Measurements from ENCODE around the gene SLC16A1. TPM values are rescaled to one million over a fixed set of nuclear protein-coding genes. Genes with fewer than 3 reads are reported as not detected.

The SLC16A1 gene
- total and polyA plus RNA-seq, 10 of the 15 experiments (the other 5 are each of a cell fraction or from before 2014, with no cell fraction given): 39.0 to 106 (median 65.8) TPM

- no peaks in the 10 kb centered on the region for H3K27me3 ChIP-seq (replicated peaks in 1 of 2; ENCODE audit: control insufficient read depth in 2 of 2, insufficient read depth in 2 of 2, low read length in 1 of 2)
- no peak for FAIRE-seq
- ChIA-PET SMC1A (ENCODE audit: uncharacterized antibody, unreplicated experiment) (no interaction called here), RAD21 (ENCODE audit: unreplicated experiment) (interaction anchor here (1.0 kb wide), 1 partner anchor 80 kb away, joined by 3 read pairs; the partner anchor contains the start of gene LRIG2), POLR2A (interaction anchor here (0.6 kb wide), 1 partner anchor 215 kb away, joined by 4 read pairs; no protein-coding TSS in a partner anchor), CTCF (no interaction called here)
- no TSS peak for BruUV-seq (replicated peaks)
- no peak overlapping the region for H3K9ac ChIP-seq (ENCODE audit: control insufficient read depth, insufficient read depth, low read length)
- no peaks in the 10 kb centered on the region for H3K36me3 ChIP-seq (ENCODE audit: control insufficient read depth in 2 of 2, insufficient read depth in 2 of 2, low read length in 1 of 2)
- no peak for ATAC-seq
- in situ Hi-C loops (cut with MboI) (no loop called here), intact Hi-C loops (cut with micrococcal nuclease; ENCODE audit: unreplicated experiment) (no loop called here)
- H4K20me1 ChIP-seq (ENCODE audit: control insufficient read depth, insufficient read depth): no peaks in the 10 kb centered on the region
- H3K27ac ChIP-seq (ENCODE audit: control insufficient read depth, insufficient read depth): no peak overlapping the region
- H3K79me2 ChIP-seq (ENCODE audit: control insufficient read depth, insufficient read depth, low read length): no peaks in the 10 kb centered on the region
- no peak overlapping the region for H2AFZ ChIP-seq (ENCODE audit: control insufficient read depth, low read depth, low read length)
- no peak overlapping the region for H3K4me2 ChIP-seq (ENCODE audit: control insufficient read depth, insufficient read depth)
- 100% methylated on average over 1 of the region's 1 CpG for WGBS (ENCODE audit: insufficient coverage, insufficient replicate concordance, low lambda C conversion rate, missing lambda C conversion rate)
- no peak overlapping the region for H3K4me3 ChIP-seq
- DNase-seq (ENCODE audit: low read depth, low spot score): no peak
- TF ChIP-seq TCF12 (IDR thresholded peaks at IDR 0.05; ENCODE audit: low read depth, low read length): no peak
- no peak for TF ChIP-seq CBX3 (IDR thresholded peaks at IDR 0.05; ENCODE audit: borderline replicate concordance, low read depth)
- TF ChIP-seq BACH1 (IDR thresholded peaks at IDR 0.05; ENCODE audit: borderline replicate concordance): no peak
- no peak for TF ChIP-seq KLF5 (IDR thresholded peaks at IDR 0.05; ENCODE audit: partially characterized antibody)
- TF ChIP-seq WRNIP1 (IDR thresholded peaks at IDR 0.05; ENCODE audit: borderline replicate concordance, low read depth, low read length): no peak
- TF ChIP-seq TCF3 (IDR thresholded peaks at IDR 0.05; ENCODE audit: borderline replicate concordance, insufficient read depth, low read depth, low read length): no peak
- no peak for TF ChIP-seq ESRRA (IDR thresholded peaks at IDR 0.05; ENCODE audit: low read length)
- TF ChIP-seq RAD51 (IDR thresholded peaks at IDR 0.05): no peak
- TF ChIP-seq NKRF (conservative IDR thresholded peaks at IDR 0.05): no peak
- no peak for TF ChIP-seq CHD2 (IDR thresholded peaks at IDR 0.05; ENCODE audit: borderline replicate concordance, low read depth, low read length)
- TF ChIP-seq CHD1 (IDR thresholded peaks at IDR 0.05; ENCODE audit: low read depth, low read length): no peak
- TF ChIP-seq PRDM15 (CRISPR knock-in tag; IDR thresholded peaks at IDR 0.05): no peak
- TF ChIP-seq SMAD5 (IDR thresholded peaks at IDR 0.05; ENCODE audit: low read depth): no peak
- no peak for TF ChIP-seq NBN (IDR thresholded peaks at IDR 0.05)
- TF ChIP-seq NFYB (IDR thresholded peaks at IDR 0.05; ENCODE audit: insufficient read depth, low read depth, low read length): no peak
- TF ChIP-seq ASH2L (IDR thresholded peaks at IDR 0.05; ENCODE audit: borderline replicate concordance, low read depth): no peak
- TF ChIP-seq HCFC1 (IDR thresholded peaks at IDR 0.05; ENCODE audit: low read length): no peak
- TF ChIP-seq BMI1 (IDR thresholded peaks at IDR 0.05; ENCODE audit: borderline replicate concordance): no peak
- no peaks in the 10 kb centered on the region for H3K9me3 ChIP-seq (replicated peaks; ENCODE audit: control insufficient read depth, insufficient read depth, low read length)
- no peaks in the 10 kb centered on the region for H3K4me1 ChIP-seq (ENCODE audit: control insufficient read depth, insufficient read depth, low read length)
Measured at GRCh38 chr1:112992780-112993179, 36.8 kb upstream of the SLC16A1 start.
